ENCODE results near the gene ZNF70.
A peak's percentile ranks its signal among the peaks of the same experiment; 100 is the strongest.

ZNF70 gene

DNA sequence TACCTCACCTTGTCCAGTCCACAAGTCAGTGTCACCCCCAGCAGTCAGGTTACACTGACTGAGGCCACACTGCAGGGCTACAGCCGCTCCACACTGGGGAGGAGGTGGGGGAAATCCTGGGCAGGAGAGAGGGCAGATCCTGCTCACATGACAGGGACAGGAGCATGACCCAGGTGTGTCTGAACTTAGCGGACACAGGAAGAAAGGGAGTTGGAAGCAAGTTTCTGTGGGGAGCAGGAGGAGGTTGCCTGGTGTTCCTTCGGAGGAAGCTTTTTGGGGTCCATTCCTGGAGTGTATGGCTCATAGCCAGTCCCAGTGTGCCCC lies 27.6 kb upstream of the ZNF70 start:
- DNase-seq = no peak

DNA sequence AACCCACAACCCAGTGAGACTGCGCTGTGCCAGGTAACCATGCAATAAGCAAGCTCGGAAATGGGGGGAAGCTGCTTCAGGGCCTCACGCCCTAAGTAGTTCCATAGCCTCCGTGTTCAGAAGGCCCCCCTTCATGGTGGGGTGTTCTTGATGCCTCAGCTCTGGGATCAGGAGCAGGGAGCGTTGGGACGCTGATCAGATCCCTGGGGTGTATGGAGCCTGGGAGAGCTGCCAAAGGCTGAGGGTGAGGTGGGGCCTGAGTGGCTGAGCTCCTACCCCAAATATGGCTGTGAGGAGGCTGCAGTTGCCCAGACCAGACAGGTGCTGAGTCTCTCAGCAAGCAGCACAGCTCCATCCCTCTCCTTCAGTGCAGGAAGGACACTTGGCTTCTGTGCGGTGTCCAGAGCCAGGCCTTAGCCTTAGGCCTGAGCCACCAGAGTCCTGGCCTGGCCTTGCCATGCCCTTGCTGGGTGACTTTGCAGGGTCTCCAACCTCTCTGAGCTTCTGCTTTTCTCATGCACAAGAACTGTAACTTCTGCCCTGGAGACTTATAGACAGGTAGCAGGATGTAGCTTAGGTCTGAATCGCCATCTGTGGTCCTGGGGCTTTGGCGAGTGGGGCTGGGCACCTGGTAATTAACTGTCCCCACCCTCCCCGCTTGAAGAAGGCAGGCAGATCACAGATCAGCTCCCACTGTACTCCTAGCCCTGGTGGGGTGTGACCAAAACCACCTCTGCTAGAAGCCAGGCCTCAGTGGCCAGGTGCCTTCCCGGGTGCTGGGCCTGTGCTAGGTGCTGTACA lies 27.1 kb upstream of the ZNF70 start:
- DNase-seq = no peak

DNA sequence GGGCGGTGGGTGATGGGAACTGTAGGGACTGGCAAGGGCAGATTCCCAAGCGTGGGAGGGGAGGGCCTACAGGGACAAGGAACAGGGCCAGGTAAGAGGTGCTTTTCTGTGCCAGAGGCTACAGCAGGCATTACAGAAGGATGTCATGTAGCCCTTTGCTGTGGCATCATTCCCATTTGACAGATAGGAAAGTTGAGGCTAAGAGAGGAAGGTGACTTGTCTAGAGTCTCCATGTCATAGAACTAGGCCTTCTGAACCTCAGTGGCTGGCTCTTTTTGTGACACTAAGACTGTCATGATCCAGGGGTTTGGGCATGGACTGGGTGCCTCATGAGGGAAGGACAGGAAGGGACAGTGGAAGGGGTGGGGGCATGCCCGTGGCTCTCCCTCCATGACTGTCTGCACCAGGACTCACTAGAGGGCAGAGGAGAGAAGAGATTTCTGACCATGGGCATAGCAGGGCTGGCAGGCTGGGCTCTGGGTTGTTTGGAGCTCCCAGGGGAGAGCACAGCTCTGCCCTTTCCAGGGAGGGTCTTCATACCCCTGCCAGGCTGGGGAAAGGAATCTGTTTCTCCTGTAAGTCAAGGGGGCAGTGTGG lies 25.0 kb upstream of the ZNF70 start:
- DNase-seq = no peak

DNA sequence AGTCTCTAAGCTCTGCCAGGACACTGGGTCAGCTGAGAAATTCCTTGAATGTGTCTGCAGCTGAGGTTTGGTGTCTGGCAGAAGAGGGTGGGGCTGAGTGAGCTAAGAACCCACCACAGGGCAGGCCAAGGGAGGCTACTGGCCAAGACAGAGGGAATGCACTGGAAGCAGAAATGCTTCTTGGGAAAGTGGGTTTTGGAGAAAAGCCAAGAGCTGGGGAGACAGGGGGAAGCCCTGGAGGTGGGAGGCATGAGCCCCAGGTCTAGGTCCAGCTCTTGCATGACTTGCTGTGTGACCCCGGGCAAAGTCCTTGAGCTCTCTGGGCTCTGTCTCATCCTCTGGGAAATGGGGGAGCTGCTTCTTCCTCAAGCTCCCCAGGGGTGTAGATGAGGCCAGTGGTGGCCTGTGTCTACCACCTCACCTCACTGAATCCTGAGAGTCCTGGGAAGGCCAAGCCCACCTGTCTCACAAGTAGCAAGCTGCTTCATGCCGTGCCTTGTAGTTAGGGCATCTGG lies 24.1 kb upstream of the ZNF70 start:
- no peak for DNase-seq

DNA sequence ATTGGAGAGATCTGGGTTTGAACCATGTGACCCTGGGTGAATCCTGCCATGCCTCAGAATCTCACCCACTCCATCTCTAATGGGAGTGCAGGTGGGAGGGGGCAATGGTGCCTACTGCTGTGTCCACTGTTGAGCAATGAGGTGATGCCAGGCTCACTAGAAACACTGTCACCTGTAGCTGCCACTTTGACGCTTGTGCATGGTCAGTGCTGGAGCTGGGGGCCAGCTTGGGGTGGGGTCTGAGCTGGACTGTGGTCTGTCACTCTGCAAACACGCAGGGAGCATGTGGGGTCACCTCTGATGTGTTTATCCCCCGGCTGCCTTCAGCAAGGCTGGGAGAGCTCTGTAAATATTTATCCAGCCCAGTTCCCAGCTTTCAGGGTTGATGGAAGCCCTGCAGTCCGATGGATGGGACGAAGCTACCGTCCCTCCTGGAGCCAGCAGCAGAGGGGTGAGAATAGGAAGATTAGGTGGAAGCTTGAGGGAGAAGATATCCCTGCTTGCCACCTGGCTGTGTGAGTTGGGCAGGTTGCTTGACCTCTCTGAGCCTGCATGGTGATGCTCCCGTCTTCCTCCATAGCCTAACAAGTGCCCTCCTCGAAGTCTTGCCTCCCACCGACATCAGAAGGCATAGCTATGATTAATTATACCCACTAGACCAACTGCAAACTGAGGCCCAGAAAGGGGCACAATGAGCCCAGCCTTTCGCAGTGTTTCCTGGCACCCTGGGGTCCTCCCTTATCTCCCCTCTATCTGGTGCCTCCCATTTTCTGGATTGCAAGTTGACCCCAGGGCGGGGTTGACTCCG lies 23.4 kb upstream of the ZNF70 start:
- DNase-seq = no peak

DNA sequence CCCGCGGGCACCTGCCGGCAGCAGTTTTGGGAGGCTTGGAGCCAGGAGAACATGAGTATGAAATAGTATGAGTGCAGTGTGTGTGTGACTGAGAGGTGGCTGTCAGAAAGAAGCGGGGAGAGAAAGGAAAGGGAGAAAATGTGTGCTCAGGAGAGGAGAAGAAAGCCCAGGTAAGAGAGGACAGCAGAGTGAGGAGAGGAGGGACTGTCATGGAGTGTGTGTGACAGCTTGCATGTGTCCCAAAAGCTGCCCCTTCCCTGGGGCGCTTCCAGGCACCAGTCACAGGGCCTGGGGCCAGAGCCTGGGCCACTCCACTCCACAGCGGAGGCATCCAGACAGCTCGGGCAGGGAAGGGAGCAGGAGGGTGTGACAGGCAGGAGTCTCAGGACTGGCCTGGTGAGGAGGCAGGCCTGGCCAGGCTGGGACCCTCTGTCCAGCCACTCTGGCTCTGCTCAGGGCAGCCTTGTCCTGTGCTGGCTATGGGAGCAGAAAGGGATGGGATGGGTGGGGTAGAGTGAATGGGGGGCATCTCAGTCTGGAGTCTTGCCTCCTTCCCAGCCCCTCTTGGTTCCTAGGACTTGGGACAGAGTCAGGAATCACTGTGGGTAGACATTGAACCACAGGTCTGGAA lies 22.7 kb upstream of the ZNF70 start:
- DNase-seq = no peak

DNA sequence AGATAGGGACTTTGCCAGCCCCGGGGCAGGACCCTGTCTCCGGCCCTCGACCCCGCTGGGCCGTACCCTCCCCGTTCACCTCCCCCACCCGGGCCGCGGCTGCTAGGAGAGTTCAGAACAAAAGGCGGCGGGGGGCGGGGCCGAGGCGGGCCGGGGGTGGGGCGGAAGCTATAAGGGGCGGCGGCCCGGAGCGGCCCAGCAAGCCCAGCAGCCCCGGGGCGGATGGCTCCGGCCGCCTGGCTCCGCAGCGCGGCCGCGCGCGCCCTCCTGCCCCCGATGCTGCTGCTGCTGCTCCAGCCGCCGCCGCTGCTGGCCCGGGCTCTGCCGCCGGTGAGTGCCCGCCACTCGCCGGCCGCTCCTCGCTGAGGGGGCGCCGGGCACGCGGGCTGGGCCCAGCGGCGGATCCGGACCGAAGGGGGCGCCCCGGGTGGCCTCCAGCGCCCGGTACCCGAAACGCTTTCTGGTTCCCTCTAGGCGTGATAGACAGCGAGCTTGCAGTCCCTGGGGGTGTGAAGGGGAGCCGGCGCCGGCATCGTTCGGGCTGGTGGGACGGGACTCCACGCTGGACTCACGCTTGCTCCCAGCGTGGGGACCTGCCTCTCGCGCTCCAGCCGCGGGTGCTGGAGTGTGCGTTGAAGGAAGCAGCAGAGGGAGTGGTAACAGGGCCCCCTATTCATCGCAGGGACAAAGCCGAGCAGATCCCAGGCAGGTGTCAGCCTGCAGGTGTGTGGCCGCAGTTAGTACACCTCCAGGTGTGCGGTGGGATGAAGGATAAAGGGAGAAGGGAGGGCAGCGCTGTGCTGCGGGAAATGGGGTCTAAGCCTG lies 21.9 kb upstream of the ZNF70 start, which contains the start of gene MMP11:
MMP11 (plus strand) TSS at position 201 of the 825 bp plus-strand sequence; CDS start at position 223, 22 bp downstream.
- DNase-seq = no peak

DNA sequence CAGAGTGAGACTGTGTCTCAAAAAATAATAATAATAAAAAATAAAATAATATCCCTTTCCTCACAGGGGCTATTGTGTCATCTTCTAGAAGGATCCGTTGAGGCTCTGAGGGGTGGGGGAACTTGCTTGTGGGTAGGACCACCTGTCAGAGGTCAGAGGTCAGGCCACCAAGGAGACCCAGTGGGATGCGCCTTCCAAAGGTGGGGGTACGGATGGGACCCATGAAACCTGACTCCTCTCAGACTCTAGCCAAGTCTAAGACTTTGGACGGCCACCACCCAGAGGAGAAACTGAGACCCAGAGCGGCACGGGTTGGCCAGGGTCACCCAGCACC lies 21.4 kb upstream of the ZNF70 start:
- DNase-seq = no peak

DNA sequence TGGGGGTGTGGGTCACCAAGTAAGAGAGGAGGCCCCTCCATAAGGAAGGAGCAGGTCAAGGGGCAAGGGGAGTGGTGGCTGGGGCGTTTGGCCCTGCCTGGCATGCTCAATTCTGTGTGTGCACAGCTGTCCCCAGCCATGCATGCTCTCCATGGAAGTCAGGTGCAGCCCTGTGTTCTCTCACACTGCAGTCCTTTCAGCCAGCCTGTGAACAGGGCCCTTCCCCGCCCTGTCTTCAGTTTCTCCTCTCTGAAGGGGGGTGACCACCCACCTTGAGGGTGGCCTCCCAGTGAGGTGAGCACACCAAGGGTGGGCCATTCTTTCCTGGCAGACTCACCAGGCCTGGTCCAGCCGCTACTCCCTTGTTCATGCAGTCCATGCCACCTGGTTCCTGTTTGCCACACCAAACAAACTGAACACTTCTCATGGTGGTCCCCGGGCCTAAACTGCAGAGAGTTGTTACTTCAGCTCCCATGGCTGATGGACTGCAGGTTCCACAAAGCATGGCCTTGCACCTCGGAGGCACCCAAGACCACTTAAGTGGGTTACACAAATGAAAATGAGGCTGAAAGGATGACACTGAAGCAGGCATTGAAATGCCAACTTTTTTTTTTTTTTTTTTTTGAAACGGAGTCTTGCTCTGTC lies 18.5 kb upstream of the ZNF70 start:
- DNase-seq = no peak

DNA sequence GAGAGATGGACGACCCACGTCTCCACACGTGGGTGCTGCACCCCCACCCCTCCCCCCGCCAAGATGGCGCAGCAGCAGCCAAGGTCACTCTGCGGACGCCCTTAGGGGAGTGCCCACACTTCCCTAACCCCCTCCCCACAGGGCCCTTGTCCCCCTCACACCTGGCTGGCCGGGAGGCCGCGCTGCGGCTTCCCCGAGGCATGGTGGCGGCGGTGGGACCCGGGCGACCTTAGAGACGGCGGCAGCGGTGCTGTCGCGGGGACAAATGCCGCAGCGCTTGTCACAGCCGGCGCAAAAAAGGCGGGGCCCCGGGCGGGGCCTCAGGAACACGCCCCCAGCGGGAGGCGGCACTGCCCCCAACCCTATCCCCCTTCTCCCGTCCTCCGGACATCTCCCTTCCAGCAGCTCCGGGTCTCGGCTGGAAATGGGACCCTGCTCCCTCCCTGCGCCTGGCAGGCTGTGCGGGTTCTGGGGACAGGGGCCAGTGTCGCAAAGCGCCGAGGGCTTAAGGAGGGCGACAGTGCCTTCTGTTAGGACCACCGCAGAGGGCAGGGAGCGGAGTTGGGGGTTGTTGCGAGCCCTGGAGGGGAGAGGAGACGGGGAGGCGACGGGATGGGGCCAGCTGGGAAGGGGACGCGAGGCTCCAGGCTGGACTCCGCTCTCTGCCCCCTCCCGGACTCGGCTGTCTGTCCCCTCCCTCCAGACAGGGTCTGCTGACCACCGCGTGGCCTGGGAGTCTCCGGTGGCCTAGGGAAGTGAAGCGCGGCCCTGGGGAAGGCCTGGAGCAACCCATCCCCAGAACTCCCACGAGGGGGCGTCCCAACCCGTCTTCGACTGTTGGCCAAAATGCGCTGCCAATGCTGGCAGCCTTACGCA lies 17.0 kb upstream of the ZNF70 start, which contains the start of gene CHCHD10:
CHCHD10 (minus strand) TSS at position 300 of the 876 bp plus-strand sequence; CDS start at position 202, 98 bp downstream.
- DNase-seq = peak; percentile 41

DNA sequence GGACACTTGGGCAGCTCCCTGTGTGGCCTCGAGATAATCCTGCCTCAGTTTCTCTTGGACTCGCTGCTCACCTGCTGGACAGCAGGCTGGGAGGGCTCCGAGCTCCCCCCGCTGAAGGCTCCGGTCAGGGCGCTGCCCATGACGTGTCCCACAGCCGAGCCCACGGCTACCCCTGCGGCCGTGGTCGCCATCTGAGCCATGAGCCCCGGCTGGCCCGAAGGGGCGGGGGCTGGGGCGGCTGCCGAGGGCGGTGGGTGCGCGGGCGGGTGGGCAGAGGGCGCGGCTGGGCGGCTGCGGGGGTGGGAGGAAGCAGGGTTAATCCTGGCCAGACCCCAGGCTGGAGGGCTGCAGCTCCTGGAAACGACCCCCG lies 16.4 kb upstream of the ZNF70 start:
- DNase-seq = no peak

DNA sequence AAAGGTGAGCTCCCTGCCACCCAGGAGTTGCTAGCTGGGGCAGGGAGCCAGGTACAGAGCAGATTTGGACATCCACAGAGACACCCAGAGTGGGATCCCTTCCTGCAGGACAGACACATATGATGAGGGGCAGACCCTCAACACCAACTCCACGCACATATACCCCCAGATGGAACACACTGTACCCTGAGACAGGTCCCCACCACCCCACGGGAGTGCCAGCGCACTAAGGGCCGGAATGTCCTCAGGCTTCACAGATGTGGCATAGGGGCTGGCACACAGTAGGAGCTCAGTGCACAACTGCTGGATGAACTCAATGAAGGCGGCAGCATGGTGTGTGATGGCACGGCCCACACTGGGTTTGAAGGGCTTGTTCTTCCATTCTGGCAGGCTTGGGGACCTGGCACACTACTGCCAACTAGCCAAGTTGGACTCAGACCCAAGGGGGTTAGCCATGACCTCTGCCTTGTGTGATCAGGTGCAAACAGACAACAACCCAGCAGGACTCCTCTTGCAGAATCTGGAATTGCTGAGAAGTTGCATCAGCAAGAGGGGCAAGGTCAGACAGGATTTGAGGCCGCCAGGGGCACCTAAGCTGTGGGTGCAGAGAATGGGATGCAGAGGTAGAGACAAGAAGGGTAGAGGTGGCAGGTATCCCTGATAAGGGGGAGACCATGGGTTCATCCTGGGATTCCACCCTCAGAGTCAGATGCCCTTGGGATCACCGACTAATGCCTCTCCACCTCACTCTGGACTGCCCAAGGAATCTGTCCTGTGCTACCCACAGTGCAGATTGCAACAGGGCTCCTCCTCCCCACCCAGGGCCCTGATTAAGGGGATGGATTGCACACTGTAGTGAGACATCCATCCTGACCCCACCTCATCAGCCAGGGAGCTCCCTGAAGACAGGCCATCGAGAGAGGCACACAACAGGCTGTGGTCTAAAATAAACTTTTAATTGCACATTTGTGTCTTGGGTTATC lies 14.3 kb upstream of the ZNF70 start:
- DNase-seq = no peak

DNA sequence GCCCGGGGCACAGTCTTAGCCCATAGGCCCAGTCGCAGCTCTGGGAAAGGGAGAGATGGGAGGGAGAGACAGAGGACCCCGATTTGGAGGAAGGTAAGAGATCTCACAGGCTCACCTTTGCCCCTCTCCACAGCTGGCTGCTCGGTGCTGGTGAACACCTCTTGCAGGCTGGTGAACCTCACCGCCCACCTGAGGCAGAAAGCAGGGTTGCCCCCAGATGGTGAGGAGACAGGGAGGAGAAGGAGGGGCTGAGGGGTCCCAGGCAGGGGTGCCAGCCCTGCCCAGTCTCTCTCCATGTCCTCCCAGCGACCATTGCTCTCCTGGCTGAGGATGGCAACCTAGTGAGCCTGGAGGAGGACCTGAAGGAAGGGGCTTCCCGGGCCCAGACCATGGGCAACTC lies 13.0 kb upstream of the ZNF70 start:
- no peak for DNase-seq

DNA sequence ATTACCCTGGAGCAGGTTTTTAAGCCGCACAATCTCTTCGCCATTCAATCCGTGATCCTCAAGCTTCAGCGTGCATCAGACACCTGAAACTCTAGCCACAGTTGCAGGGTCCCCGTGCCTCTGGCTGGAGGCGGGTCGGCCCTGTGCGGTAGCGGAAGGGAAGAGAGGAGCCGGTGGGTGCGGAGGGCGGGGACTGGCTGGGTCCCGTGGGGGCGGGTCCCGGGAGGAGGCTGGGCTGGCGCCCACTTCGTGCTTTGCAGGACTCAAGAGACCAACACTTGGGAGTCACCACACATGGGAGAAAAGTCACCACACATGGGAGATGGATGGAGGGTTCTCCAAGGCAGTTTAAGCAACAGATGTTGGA lies 12.7 kb upstream of the ZNF70 start:
- DNase-seq = no peak

DNA sequence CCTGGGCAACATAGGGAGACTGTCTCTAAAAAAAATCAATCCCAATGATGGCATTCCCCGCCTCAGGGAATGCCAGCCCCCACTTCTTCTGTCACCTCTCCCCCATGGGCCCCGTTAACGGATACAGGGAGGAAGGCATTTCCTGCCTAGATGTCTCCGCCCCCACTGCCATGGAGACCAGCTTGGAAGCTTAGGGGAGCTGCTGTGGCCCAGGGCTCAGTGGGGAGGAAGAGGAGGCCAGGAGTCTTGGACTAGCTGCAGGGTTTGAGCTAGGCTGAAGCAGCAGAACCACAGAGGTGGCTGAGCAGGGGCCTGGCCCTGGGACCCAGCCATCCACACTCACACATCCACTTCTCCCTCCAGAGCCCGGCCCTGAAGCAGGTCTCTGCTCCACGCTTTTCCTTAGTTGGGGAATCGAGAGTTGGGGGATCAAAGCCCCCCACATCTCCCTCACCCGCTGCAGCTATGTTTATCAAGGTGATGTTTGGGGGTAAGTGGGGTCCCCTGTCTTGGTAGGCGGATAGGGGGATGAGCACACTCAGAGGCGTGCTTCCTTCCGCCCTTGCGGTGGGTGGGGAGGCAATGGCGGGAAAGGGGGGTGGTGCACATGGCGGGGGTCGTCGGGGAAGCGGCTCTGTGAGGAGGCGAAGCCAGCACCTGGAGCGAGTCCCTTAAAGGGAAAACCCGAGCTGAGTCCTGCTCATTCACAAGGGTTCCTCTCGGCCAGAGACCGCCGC lies 12.1 kb upstream of the ZNF70 start, which contains the start of gene C22orf15:
C22orf15 (plus strand) TSS at position 149 of the 737 bp plus-strand sequence; CDS start at position 466, 317 bp downstream.
- no peak for DNase-seq

DNA sequence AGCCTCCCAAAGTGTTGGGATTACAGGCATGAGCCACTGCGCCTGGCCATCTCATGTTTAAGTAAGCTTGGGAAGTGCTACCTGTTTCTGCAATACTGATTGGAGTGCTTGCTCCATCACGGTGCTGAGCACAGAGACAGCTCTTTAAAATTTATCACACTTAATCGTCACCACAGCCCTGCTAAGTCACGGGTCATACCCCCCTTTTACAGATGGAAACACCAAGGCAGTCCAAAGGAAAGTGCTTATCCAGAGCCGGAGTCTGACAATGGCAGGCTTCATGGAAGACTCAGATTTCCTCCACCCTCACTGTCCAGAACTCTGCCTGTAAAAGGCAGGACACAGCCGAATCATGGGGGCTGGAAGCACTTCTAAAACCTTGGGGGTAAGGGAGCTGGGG lies 9.1 kb upstream of the ZNF70 start:
- DNase-seq = no peak

DNA sequence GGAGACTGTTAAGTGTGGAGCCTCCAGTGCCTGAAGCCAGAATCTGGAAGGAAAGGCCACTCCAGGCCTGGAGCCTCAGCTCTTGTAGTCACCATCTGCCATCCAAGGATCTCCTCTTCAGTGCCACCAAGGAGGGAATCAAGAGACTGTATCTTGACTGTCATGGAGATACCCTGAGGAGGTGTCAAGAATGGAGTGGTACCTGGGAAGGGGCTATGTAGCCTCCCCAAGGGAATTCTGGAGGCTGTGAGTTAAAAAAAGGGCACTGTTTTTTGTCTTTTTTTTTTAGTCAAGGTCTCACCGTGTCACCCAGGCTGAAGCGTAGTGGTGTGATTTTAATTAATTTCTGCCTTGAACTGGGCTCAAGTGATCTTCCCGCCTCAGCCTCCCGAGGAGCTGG lies 8.7 kb upstream of the ZNF70 start:
- no peak for DNase-seq

DNA sequence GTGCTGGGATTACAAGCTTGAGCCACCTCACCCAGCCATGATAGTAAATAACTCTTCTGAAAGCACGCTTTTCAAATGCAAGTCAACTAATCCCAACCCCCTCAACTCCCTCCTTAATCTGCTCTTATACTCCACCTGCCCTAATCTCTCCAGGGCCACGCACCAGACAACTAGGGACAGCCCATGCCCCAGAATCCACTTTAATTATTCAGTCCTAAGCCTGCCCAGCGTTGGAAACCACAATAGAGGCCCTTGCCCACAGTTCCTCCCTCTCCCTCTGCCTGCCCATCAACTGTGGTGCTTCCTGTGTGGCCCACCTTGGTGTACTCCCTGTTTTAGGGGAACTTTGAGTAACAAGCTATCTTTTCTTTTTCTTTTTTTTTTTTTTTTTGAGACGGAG lies 6.0 kb upstream of the ZNF70 start:
- DNase-seq = no peak

DNA sequence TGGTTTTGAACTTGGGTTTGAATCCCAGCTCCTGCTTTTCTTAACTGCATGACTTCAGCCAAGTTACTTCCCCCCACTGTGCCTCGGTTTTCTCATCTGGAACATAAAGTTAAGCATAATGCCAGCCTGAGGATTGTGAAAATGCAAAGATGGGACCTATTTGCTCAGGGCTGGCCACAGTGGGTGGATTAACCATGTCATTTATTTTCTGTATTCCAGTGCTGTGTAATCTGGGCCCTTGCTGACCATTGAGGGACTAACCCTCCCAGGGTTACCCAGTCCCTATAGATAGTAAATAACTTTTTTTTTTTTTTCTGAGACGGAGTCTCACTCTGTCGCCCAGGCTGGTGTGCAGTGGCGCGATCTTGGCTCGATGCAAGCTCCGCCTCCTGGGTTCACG lies 4.8 kb upstream of the ZNF70 start:
- no peak for DNase-seq
